Upper lobe of left lung (tissue), 4 donors: Measurements from ENCODE around the gene PCBP3.

ENCODE experiments used
- CTCF ChIP-seq, 6 experiments: fragments of 450-650 bp in 4 of 6; fragments of 200-600 bp in 2 of 6; sonication (generic) in 2 of 6; IDR thresholded peaks; one replicate each; pipeline ENCODE4 v1.5.1; 2016 to 2019; ENCODE audit warnings: antibody characterized with exemption in 6 of 6
- POLR2A ChIP-seq, 4 donors: fragments of 450-650 bp; IDR thresholded peaks; one replicate each; pipeline ENCODE4 v1.5.1; 2016 to 2017; ENCODE audit warnings: antibody characterized with exemption in 4 of 4, mild to moderate bottlenecking in 2 of 4
- POLR2AphosphoS5 ChIP-seq, 2 donors: sonication (generic); formaldehyde crosslinking; IDR thresholded peaks; one replicate each; pipeline ENCODE4 v1.5.1; 2017; ENCODE audit warnings: antibody characterized with exemption in 2 of 2

- TF ChIP-seq CTCF (IDR thresholded peaks at IDR 0.05) (no peak), POLR2A (IDR thresholded peaks at IDR 0.05) (no peak), POLR2AphosphoS5 (IDR thresholded peaks at IDR 0.05) (no peak)
Measured at GRCh38 chr21:45891388-45892155, 248.0 kb downstream of the PCBP3 start.
